Loucy (cell line): ENCODE measurements around the gene HBS1L.
A peak's percentile ranks its signal among the peaks of the same experiment; 100 is the strongest.

Experiments used
- H2AFZ ChIP-seq: fragments of 200-600 bp; sonication (generic); 2 replicates; pipeline ENCODE4 v1.6.0; 2016; ENCODE audit warnings: antibody characterized with exemption, mild to moderate bottlenecking, low read length, moderate library complexity
- H3F3A ChIP-seq: fragments of 200-600 bp; 2 replicates; pipeline ENCODE4 v1.6.0; 2016; ENCODE audit warnings: antibody characterized with exemption, low read depth, mild to moderate bottlenecking
- H3K27me3 ChIP-seq: fragments of 200-600 bp; sonication (generic); 2 replicates; pipeline ENCODE4 v1.6.1; 2014; ENCODE audit warnings: low read length, mild to moderate bottlenecking; ENCODE audit not compliant: insufficient read depth, poor library complexity, severe bottlenecking
- H3K36me3 ChIP-seq: fragments of 200-600 bp; sonication (generic); 2 replicates; pipeline ENCODE4 v1.6.1; 2016; ENCODE audit warnings: low read length; ENCODE audit not compliant: insufficient read depth
- H3K4me1 ChIP-seq: fragments of 200-600 bp; sonication (generic); 2 replicates; pipeline ENCODE4 v1.5.1; 2014; ENCODE audit warnings: low read length, mild to moderate bottlenecking; ENCODE audit not compliant: insufficient read depth, poor library complexity, severe bottlenecking
- H3K4me2 ChIP-seq: fragments of 200-600 bp; sonication (generic); 2 replicates; pipeline ENCODE4 v1.6.0; 2014; ENCODE audit warnings: antibody characterized with exemption, low read length, low read depth, mild to moderate bottlenecking; ENCODE audit not compliant: poor library complexity, severe bottlenecking
- H3K4me3 ChIP-seq: fragments of 200-600 bp; sonication (generic); 2 replicates; pipeline ENCODE4 v1.5.1; 2014; ENCODE audit warnings: low read length, mild to moderate bottlenecking, mixed read lengths; ENCODE audit not compliant: poor library complexity, severe bottlenecking
- H3K79me2 ChIP-seq: fragments of 200-600 bp; sonication (generic); 2 replicates; pipeline ENCODE4 v1.6.1; 2014; ENCODE audit warnings: low read length; ENCODE audit not compliant: insufficient read depth
- H3K9ac ChIP-seq: fragments of 200-600 bp; sonication (generic); 2 replicates; pipeline ENCODE4 v1.6.0; 2014; ENCODE audit warnings: mild to moderate bottlenecking, low read depth, low read length, moderate library complexity; ENCODE audit not compliant: poor library complexity, severe bottlenecking
- H3K9me2 ChIP-seq: fragments of 200-600 bp; sonication (generic); replicated peaks from 2 replicates; pipeline ENCODE4 v1.6.1; 2016; ENCODE audit warnings: low read depth, low read length, mixed read lengths
- H3K9me3 ChIP-seq: fragments of 200-600 bp; sonication (generic); 2 replicates; pipeline ENCODE4 v1.6.1; 2014; ENCODE audit warnings: mild to moderate bottlenecking, antibody characterized with exemption, low read length, low read depth; ENCODE audit not compliant: insufficient read depth
- H4K20me1 ChIP-seq: fragments of 200-600 bp; sonication (generic); 2 replicates; pipeline ENCODE4 v1.6.0; 2014; ENCODE audit warnings: antibody characterized with exemption, low read length, mild to moderate bottlenecking; ENCODE audit not compliant: insufficient read depth, poor library complexity, severe bottlenecking
- EZH2phosphoT487 ChIP-seq: fragments of 200-600 bp; IDR thresholded peaks from 2 replicates; pipeline ENCODE4 v1.6.1; 2018; ENCODE audit warnings: antibody characterized with exemption, mild to moderate bottlenecking, moderate library complexity, borderline replicate concordance
- TF ChIP-seq, protein P1 (sequence below): fragments of 200-600 bp; sonication (generic); conservative IDR thresholded peaks from 2 replicates; pipeline ENCODE4 v1.5.1; 2014; ENCODE audit warnings: mild to moderate bottlenecking, antibody characterized with exemption, low read length

Gene HBS1L

DNA sequence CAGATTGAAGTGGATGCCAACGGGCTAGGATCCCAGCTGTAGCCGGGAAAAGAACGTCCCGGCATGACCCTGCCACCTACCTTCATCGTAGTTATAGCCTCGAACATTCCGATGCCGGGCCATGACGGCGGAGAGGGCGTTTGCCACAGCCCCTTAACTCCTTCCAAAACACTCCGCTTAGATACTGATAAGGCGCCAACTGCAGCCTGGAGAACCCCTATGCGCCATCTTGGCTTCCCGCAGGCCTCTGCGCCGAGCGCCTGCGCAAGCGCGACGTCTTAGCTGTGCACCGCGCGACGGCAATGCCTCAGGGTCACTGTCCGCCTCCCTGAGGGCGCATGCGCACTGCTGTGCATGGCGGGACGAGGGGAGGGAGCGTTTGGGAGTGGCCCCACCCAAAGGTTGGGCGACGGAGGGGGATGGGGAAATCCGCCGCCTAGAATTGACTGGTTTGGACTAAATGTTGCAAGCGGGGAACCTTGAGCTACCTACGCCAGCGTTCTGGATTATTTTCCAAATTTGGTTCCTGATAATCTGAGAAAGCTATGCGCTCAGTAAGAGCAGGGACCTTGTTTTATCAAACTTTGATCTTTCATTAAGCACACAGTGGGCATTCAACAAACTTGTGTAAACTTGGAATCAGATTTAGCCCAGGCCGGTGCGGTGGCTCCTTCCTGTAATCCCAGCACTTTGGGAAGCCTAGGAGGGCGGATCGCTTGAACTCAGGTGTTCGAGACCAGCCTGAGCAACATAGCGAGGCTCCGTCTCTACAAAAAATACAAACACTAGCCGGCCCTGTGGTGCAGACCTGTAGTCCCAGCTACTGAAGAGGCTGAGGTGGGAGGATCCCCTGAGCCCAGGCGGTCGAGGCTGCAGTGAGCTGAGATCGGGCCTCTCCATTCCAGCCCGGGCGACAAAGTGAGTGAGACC, at the start of gene HBS1L:
Gene HBS1L, minus strand, starts transcription at position 254 of the 930 bp plus-strand sequence. Its CDS starts 131 bp downstream, at position 123.
- H3K4me2 ChIP-seq: peak within 1 kb of the TSS; percentile 97
- H3K79me2 ChIP-seq: peaks cover 47% of the 10 kb centered on the region
- peaks cover 44% of the 10 kb centered on the region for H3K4me1 ChIP-seq
- H4K20me1 ChIP-seq: peaks cover 40% of the 10 kb centered on the region
- no peaks in the 10 kb centered on the region for H3K27me3 ChIP-seq
- no peaks in the 10 kb centered on the region for H3K9me2 ChIP-seq
- peak within 1 kb of the TSS; percentile 94 for H3K9ac ChIP-seq
- no peaks in the 10 kb centered on the region; the same call in 1 of the 2 replicates for H3F3A ChIP-seq
- no peaks in the 10 kb centered on the region; the same call in 1 of the 2 replicates for H3K36me3 ChIP-seq
- H3K9me3 ChIP-seq: no peaks in the 10 kb centered on the region
- H2AFZ ChIP-seq: peak within 1 kb of the TSS; percentile 84
- no peak for TF ChIP-seq EZH2phosphoT487
- TF ChIP-seq, protein P1, sequence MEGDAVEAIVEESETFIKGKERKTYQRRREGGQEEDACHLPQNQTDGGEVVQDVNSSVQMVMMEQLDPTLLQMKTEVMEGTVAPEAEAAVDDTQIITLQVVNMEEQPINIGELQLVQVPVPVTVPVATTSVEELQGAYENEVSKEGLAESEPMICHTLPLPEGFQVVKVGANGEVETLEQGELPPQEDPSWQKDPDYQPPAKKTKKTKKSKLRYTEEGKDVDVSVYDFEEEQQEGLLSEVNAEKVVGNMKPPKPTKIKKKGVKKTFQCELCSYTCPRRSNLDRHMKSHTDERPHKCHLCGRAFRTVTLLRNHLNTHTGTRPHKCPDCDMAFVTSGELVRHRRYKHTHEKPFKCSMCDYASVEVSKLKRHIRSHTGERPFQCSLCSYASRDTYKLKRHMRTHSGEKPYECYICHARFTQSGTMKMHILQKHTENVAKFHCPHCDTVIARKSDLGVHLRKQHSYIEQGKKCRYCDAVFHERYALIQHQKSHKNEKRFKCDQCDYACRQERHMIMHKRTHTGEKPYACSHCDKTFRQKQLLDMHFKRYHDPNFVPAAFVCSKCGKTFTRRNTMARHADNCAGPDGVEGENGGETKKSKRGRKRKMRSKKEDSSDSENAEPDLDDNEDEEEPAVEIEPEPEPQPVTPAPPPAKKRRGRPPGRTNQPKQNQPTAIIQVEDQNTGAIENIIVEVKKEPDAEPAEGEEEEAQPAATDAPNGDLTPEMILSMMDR: no peak
- peak within 1 kb of the TSS; percentile 99 for H3K4me3 ChIP-seq

DNA sequence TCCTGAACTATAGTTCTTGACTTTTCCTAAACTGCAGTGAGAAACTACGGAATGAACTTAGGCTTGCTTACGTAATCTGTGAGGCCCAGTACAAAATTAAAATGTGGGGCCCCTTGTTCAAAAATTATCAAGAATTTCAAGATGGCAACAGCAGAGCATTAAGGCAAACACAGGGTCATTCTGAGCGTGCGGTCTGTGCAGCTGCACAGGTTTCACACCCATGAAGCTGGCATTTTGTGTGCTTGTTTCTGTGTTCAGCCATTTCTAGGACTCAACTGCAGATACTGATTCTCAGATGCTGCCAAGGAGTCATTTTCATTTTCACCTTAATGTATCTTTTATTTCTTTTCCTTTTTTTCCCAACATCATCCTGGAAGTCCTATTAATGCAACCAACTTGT, 49.6 kb upstream of the HBS1L start:
- Histone ChIP-seq H3K9me3 (no peaks in the 10 kb centered on the region), H3K9ac (peak overlapping the region; percentile 34), H2AFZ (no peak overlapping the region)

DNA sequence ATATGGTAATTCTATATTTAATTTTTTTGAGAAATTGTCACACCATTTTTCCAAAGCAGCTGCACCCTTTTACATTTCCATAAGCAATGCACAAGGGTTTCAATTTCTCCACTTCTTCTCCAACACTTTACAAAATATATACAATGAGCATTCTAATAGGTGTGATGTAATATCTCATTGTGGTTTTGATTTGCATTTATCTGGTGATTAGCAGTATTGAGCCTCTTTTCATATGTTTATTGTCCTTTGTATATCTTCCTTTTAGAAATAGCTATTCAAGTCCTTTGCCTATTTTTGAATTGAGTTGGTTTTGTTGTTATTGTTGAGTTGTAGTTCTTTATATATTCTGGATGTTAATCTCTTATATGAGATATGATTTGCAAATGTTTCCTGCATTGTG, 47.6 kb upstream of the HBS1L start:
- H3K4me3 ChIP-seq: no peak overlapping the region
- H3K9ac ChIP-seq: no peak overlapping the region
- no peaks in the 10 kb centered on the region for H3K9me2 ChIP-seq
- peaks cover 31% of the 10 kb centered on the region for H3K4me1 ChIP-seq
- TF ChIP-seq, protein P1: no peak
- no peak for TF ChIP-seq EZH2phosphoT487
- 0 out of 2 replicates have a peak overlapping the region, but pooled peaks have one; percentile 9 for H2AFZ ChIP-seq
- H3K79me2 ChIP-seq: no peaks in the 10 kb centered on the region
- H3K9me3 ChIP-seq: no peaks in the 10 kb centered on the region
- H3F3A ChIP-seq: peaks cover 3% of the 10 kb centered on the region; the same call in 1 of the 2 replicates
- H3K27me3 ChIP-seq: no peaks in the 10 kb centered on the region
- H3K4me2 ChIP-seq: peak overlapping the region; percentile 68
- H4K20me1 ChIP-seq: no peaks in the 10 kb centered on the region
- H3K36me3 ChIP-seq: no peaks in the 10 kb centered on the region

More for the DNA sequence above, 49.6 kb upstream of the HBS1L start:
- H3K36me3 ChIP-seq: no peaks in the 10 kb centered on the region
- H3K9me2 ChIP-seq: no peaks in the 10 kb centered on the region
- H3K4me2 ChIP-seq: peak overlapping the region; percentile 68
- H4K20me1 ChIP-seq: no peaks in the 10 kb centered on the region
- no peak for TF ChIP-seq EZH2phosphoT487
- TF ChIP-seq, protein P1: no peak
- no peak overlapping the region for H3K4me3 ChIP-seq
- H3K27me3 ChIP-seq: no peaks in the 10 kb centered on the region
- peaks cover 31% of the 10 kb centered on the region for H3K4me1 ChIP-seq
- no peaks in the 10 kb centered on the region for H3K79me2 ChIP-seq
- H3F3A ChIP-seq: peaks cover 3% of the 10 kb centered on the region; the same call in 1 of the 2 replicates
